Smooth muscle cell (in vitro differentiated cells): ENCODE measurements around the gene PELO. TPM values are rescaled to one million over a fixed set of nuclear protein-coding genes. Genes with fewer than 3 reads are reported as not detected.

Experiments used
- DNase-seq: peaks from one replicate; lab custom pipeline; 2025; ENCODE audit not compliant: unreplicated experiment; lab: John Stamatoyannopoulos, UW
- H2AFZ ChIP-seq: fragments of 200-600 bp; sonication (generic); 2 replicates; pipeline ENCODE4 v1.6.0; 2016; ENCODE audit warnings: antibody characterized with exemption, low read depth, mild to moderate bottlenecking
- H3F3A ChIP-seq: fragments of 200-600 bp; sonication (generic); 2 replicates; pipeline ENCODE4 v1.6.0; 2017; ENCODE audit warnings: antibody characterized with exemption, low read depth
- H3K27ac ChIP-seq: fragments of 200-600 bp; sonication (generic); 2 replicates; pipeline ENCODE4 v1.5.1; 2016; ENCODE audit warnings: low read depth, mild to moderate bottlenecking
- H3K27me3 ChIP-seq: fragments of 200-600 bp; sonication (generic); 2 replicates; pipeline ENCODE4 v1.6.1; 2016; ENCODE audit warnings: low read depth, mild to moderate bottlenecking
- H3K36me3 ChIP-seq: fragments of 200-600 bp; sonication (generic); 2 replicates; pipeline ENCODE4 v1.5.1; 2016; ENCODE audit warnings: low read depth
- H3K4me1 ChIP-seq: fragments of 200-600 bp; sonication (generic); 2 replicates; pipeline ENCODE4 v1.5.1; 2016; ENCODE audit warnings: low read depth
- H3K4me2 ChIP-seq: fragments of 200-600 bp; sonication (generic); 2 replicates; pipeline ENCODE4 v1.6.0; 2016; ENCODE audit warnings: mild to moderate bottlenecking
- H3K4me3 ChIP-seq: fragments of 200-600 bp; sonication (generic); 2 replicates; pipeline ENCODE4 v1.5.1; 2016; ENCODE audit warnings: mild to moderate bottlenecking
- H3K79me2 ChIP-seq: fragments of 200-600 bp; sonication (generic); 2 replicates; pipeline ENCODE4 v1.6.0; 2016; ENCODE audit warnings: low read depth, mild to moderate bottlenecking
- H3K9ac ChIP-seq: fragments of 200-600 bp; sonication (generic); 2 replicates; pipeline ENCODE4 v1.6.0; 2016; ENCODE audit warnings: low read depth
- H3K9me3 ChIP-seq: fragments of 200-600 bp; sonication (generic); replicated peaks from 2 replicates; pipeline ENCODE4 v1.5.1; 2016; ENCODE audit warnings: low read depth
- H4K20me1 ChIP-seq: fragments of 200-600 bp; sonication (generic); 2 replicates; pipeline ENCODE4 v1.6.0; 2016; ENCODE audit warnings: low read depth
- CTCF ChIP-seq: fragments of 200-600 bp; sonication (generic); IDR thresholded peaks from 2 replicates; pipeline ENCODE4 v1.5.1; 2017; ENCODE audit warnings: borderline replicate concordance, mild to moderate bottlenecking, antibody characterized with exemption; ENCODE audit not compliant: insufficient read depth, poor library complexity, severe bottlenecking
- WGBS: methylation state at CpG from one replicate; pipeline ENCODE4 v1.1.7; 2016; ENCODE audit warnings: low lambda C conversion rate; 5-methylcytosine and 5-hydroxymethylcytosine counted together
- polyA plus RNA-seq: library from polyadenylated mRNA; unstranded; fragments of >200 nt; fragmentation: Nextera tagmentation; extraction: Ambion mirVana; gene quantifications from 2 replicates; pipeline ENCODE4 v1.2.1, GENCODE V29; 2016
- total RNA-seq: library from RNA; depleted of rRNA; stranded (reverse); fragments of >200 nt; gene quantifications from 2 replicates; pipeline ENCODE4 v1.2.3, GENCODE V29; 2014

Gene PELO
- total and polyA plus RNA-seq, 2 experiments from 2014 or later, result 37.0 to 88.2 TPM

GRCh38 chr5:52827815-52828214 is 40.1 kb downstream of the PELO start:
- H3K79me2 ChIP-seq, result peaks cover 98% of the 10 kb centered on the region
- no peaks in the 10 kb centered on the region for H3K9me3 ChIP-seq
- H3K9ac ChIP-seq, result no peak overlapping the region
- no peaks in the 10 kb centered on the region for H4K20me1 ChIP-seq
- WGBS, result 100% methylated on average over 1 of the region's 1 CpG
- H3K27ac ChIP-seq, result no peak overlapping the region
- peaks cover 3% of the 10 kb centered on the region for H3K4me1 ChIP-seq
- no peaks in the 10 kb centered on the region for H3K27me3 ChIP-seq
- no peak overlapping the region for H2AFZ ChIP-seq
- no peak for TF ChIP-seq CTCF
- no peaks in the 10 kb centered on the region for H3K36me3 ChIP-seq
- no peaks in the 10 kb centered on the region for H3F3A ChIP-seq
- H3K4me3 ChIP-seq, result no peak overlapping the region
- DNase-seq, result no peak
- H3K4me2 ChIP-seq, result no peak overlapping the region

DNA sequence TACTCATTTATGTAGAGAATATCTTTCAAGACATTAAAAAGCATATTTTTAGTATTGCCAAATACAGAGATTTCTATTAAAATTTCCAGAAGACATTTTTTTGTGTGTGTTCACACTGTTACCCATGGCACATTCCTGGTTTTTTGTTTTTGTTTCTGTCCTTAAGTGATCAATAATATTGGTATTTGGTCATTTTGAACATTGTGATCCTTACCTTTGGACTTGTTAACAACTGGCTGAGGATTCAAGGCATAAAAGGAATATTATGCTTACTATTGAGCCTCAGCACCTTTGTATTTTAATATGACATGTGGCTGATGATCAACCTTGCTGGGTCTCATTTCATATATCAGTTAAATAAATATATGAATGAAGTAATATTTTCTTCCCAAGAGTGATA is 41.9 kb downstream of the PELO start:
- H3K79me2 ChIP-seq, result peaks cover 98% of the 10 kb centered on the region
- no peak for DNase-seq
- peaks cover 3% of the 10 kb centered on the region for H3K4me1 ChIP-seq
- no peaks in the 10 kb centered on the region for H4K20me1 ChIP-seq
- H3K4me2 ChIP-seq, result no peak overlapping the region
- peak overlapping the region; percentile 41 for H3K27ac ChIP-seq
- no peak overlapping the region for H3K4me3 ChIP-seq
- H3F3A ChIP-seq, result no peaks in the 10 kb centered on the region
- no peaks in the 10 kb centered on the region for H3K36me3 ChIP-seq
- no peak overlapping the region for H3K9ac ChIP-seq
- H3K9me3 ChIP-seq, result no peaks in the 10 kb centered on the region
- TF ChIP-seq CTCF, result no peak
- H3K27me3 ChIP-seq, result no peaks in the 10 kb centered on the region
- H2AFZ ChIP-seq, result no peak overlapping the region

GRCh38 chr5:52830650-52831049 is 42.9 kb downstream of the PELO start:
- peaks cover 98% of the 10 kb centered on the region for H3K79me2 ChIP-seq
- no peaks in the 10 kb centered on the region for H3F3A ChIP-seq
- DNase-seq, result no peak
- H3K9ac ChIP-seq, result no peak overlapping the region
- peaks cover 3% of the 10 kb centered on the region for H3K4me1 ChIP-seq
- H3K27me3 ChIP-seq, result no peaks in the 10 kb centered on the region
- no peak overlapping the region for H3K4me3 ChIP-seq
- no peak for TF ChIP-seq CTCF
- no peaks in the 10 kb centered on the region for H3K36me3 ChIP-seq
- H2AFZ ChIP-seq, result no peak overlapping the region
- H3K4me2 ChIP-seq, result no peak overlapping the region
- H4K20me1 ChIP-seq, result no peaks in the 10 kb centered on the region
- H3K27ac ChIP-seq, result peak overlapping the region; percentile 41
- no peaks in the 10 kb centered on the region for H3K9me3 ChIP-seq
- 39% methylated on average over 2 of the region's 2 CpGs for WGBS

DNA sequence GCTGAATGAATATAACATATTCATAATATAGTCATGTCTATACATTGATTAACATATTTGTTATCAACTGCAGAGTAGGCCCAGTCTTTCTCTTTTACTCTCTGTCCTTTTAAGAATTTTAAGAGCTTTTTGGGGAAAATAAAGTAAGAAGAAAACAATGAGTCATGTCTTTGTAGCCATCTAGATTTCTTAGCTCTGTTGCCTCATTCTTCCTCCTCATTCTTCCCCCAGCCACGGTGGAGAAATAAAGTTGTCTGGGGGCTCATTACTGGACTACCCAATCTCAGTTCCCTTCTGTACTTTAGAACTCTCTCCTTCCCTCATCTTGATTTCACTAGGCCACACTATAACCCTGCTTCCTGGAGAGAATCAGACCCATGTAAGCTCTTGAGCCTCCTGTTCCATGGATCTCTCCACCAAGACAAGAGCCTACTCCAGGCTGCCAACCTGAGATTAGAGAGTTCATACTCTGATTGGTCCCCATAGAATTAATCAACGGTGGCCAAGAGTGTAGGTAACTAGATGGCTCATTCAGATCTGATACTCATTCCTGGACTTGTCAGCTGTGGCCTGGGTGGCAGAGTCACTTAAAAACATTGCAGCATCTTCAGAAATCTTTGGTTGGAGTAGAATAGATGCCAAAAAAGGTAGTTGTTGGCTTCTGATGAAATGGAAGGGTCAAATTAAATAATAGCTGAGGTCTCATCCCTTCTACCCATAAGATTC is 44.2 kb downstream of the PELO start:
- H3K36me3 ChIP-seq, result no peaks in the 10 kb centered on the region
- H3K9ac ChIP-seq, result no peak overlapping the region
- H3K27me3 ChIP-seq, result no peaks in the 10 kb centered on the region
- H3K4me1 ChIP-seq, result peaks cover 7% of the 10 kb centered on the region
- peaks cover 97% of the 10 kb centered on the region for H3K79me2 ChIP-seq
- H3K9me3 ChIP-seq, result no peaks in the 10 kb centered on the region
- no peak for TF ChIP-seq CTCF
- no peak overlapping the region for H3K4me3 ChIP-seq
- H4K20me1 ChIP-seq, result no peaks in the 10 kb centered on the region
- no peak overlapping the region for H2AFZ ChIP-seq
- peak overlapping the region; percentile 58 for H3K27ac ChIP-seq
- DNase-seq, result no peak
- H3F3A ChIP-seq, result peaks cover 6% of the 10 kb centered on the region
- WGBS, result 62% methylated on average over 2 of the region's 2 CpGs
- H3K4me2 ChIP-seq, result peak overlapping the region; percentile 20
